ENCODE results near the gene ZNF469. TPM values are rescaled to one million over a fixed set of nuclear protein-coding genes. Genes with fewer than 3 reads are reported as not detected.
A peak's percentile ranks its signal among the peaks of the same experiment; 100 is the strongest.

The ZNF469 gene
- total RNA-seq, 4 donors from 2014 or later = 0.24 to 0.55 (median 0.41) TPM

DNA sequence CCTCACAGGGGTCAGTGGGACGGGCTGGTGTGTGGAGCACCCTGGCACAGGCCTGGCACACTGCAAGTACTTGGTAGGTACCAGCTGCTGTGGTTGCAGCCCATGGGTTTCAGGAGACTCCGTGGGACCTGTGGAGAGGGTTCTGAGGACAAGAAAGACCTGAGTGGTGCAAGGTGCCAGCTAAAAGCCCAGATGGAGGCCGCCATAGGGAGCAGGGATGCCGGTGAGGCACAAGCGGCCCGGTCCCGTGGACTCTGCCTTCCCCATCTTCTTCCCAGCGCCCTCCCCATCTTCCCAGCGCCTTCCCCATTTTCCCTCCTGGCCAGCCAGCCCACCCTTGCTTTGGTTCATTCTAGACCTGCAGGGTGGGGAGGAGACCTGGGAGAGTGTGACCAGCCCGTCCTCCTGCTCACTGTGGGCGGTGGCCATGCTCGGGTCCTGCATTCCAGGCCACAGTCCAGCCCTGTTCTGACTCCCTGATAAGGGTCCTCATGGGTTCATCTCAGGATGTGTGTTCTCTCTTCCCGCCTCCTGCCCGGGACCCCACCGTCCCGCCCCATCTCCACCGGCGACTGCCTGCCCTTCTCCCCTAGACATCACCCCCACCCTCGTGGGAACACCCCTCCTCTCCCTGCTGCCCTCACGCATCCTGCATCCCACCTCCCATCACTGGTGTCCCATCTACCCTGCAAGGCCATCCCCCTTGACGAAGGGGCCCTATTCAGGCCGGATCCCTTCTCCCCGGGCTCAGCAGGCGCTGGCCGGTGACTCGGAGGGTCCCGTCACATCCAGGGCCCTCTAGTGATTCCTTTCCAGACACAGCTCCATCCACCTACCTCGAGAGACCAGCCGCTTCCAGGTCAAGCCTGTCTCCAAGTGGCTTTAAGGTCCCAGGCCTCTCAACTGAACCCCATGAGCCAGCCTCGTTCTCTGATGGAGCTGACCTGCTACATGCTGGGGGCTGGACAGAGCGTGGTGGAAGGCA, 3.4 kb downstream of the ZNF469 start:
- 91% methylated on average over 31 of the region's 31 CpGs for WGBS
- Histone ChIP-seq H3K27ac (no peak overlapping the region), H3K4me1 (peaks cover 24% of the 10 kb centered on the region), H3K36me3 (no peaks in the 10 kb centered on the region), H3K27me3 (peaks cover 67% of the 10 kb centered on the region), H3K4me3 (no peak overlapping the region), H3K9me3 (no peaks in the 10 kb centered on the region)
- DNase-seq (ENCODE audit: low spot score in 2 of 2) = no peak
- no peak for TF ChIP-seq CTCF (IDR thresholded peaks at IDR 0.05)
- TF ChIP-seq EP300 (IDR thresholded peaks at IDR 0.05) = no peak
- TF ChIP-seq POLR2A (IDR thresholded peaks at IDR 0.05) = no peak
- TF ChIP-seq POLR2AphosphoS5 (IDR thresholded peaks at IDR 0.05) = no peak

DNA sequence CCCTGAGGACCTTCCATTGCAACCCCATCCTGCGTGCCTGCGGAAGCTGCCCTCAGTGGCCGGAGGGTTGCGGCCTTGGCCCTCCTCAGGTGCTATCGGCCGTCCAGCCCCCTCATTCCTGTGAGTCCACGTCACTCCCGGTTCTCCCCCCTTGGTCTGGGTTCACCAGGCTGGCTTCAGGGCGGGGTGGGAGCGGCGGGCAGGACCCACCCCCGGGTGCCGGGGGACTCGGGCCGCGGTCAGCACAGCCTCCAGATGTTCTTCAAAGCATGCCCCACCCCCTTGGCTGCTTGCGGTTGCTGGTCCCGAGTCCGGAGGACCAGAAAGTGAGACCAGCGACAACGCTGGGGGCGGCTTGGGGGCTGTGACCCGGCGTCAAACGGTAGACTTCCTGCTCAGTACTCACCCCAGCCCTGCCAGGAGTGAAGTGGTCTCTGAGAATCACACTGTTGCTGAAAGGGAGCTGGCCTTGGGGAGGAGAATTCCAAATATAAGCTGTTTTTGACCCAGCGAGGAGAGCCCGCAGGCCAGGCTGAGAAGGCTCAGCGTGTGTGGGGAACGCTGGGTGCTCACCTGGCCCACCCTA, 4.5 kb downstream of the ZNF469 start:
- peak overlapping the region; percentile 5 for H3K4me3 ChIP-seq
- no peak for DNase-seq (ENCODE audit: low spot score in 2 of 2)
- TF ChIP-seq POLR2AphosphoS5 (IDR thresholded peaks at IDR 0.05) = no peak
- WGBS = 74% methylated on average over 16 of the region's 29 CpGs
- H3K9me3 ChIP-seq = no peaks in the 10 kb centered on the region
- peaks cover 24% of the 10 kb centered on the region for H3K4me1 ChIP-seq
- peak overlapping the region; percentile 78 for H3K27ac ChIP-seq
- H3K36me3 ChIP-seq = no peaks in the 10 kb centered on the region
- peaks cover 71% of the 10 kb centered on the region for H3K27me3 ChIP-seq

DNA sequence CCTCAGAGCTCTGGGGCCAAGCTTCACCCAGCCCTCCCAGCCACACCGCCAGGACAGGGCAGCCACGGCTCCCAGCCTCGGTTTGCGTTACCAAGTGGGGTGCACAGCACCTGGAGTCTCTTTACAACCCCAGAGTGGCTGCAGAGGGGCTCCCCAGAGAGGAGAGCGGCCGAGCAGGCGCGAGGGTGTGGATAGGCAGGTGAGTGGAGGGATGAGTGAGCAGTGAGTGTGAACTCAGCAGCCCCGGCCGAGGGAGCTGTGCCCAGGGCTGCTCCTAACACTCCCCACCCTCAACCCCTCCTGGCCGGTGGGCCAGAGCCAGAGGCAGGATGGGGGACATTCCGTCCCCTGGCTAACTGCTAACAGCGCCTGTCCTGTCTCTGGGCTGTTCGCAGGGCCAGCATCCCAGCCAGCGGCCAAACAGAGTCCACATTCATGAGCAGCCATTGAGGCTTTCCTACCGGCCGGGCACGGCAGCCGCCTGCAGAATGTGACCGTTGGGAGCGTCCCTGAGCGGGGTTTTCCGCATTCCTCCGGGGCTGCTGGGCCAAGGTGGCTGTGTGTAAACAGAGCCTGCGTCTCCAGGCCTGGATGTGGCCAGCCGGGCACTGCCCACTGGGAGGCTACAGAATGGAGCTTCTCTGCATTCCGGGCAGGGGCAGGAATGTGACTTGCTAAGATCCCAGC, 5.3 kb downstream of the ZNF469 start:
- peaks cover 24% of the 10 kb centered on the region for H3K4me1 ChIP-seq
- H3K27ac ChIP-seq = peak overlapping the region; percentile 78
- no peak for DNase-seq (ENCODE audit: low spot score in 2 of 2)
- peaks cover 68% of the 10 kb centered on the region for H3K27me3 ChIP-seq
- TF ChIP-seq POLR2AphosphoS5 (IDR thresholded peaks at IDR 0.05) (peak in 2 of 3 donors; percentile 14 to 30), EP300 (IDR thresholded peaks at IDR 0.05) (no peak)
- H3K4me3 ChIP-seq = peak overlapping the region; percentile 5
- no peaks in the 10 kb centered on the region for H3K36me3 ChIP-seq
- WGBS = 58% methylated on average over 7 of the region's 27 CpGs
- no peaks in the 10 kb centered on the region for H3K9me3 ChIP-seq

DNA sequence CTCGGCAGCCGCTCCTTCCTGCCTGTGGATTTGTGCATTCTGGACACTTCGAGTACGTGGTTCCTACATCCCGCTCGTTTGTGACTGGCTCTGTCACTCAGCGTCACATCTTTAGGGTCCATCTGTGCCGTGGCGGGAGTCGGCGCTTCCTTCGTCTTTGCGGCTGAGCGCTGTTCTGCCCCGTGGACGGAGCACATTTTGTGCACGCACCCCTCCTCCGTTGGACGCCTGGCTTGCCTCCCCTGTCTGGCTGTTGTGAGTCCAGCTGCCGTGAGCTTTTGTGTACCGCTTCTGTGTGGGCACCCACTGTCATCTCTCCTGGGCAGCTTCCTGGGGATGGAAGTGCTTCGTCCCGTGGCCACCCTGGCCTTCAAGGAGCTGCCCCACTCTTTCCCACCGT, 6.4 kb downstream of the ZNF469 start:
- H3K4me1 ChIP-seq = peaks cover 20% of the 10 kb centered on the region
- H3K27me3 ChIP-seq = peaks cover 59% of the 10 kb centered on the region
- WGBS = 89% methylated on average over 24 of the region's 24 CpGs
- no peak overlapping the region for H3K4me3 ChIP-seq
- H3K9me3 ChIP-seq = no peaks in the 10 kb centered on the region
- TF ChIP-seq CTCF (IDR thresholded peaks at IDR 0.05) (no peak), POLR2AphosphoS5 (IDR thresholded peaks at IDR 0.05) (no peak), POLR2A (IDR thresholded peaks at IDR 0.05) (no peak), EP300 (IDR thresholded peaks at IDR 0.05) (no peak)
- no peaks in the 10 kb centered on the region for H3K36me3 ChIP-seq
- no peak for DNase-seq (ENCODE audit: low spot score in 2 of 2)
- no peak overlapping the region for H3K27ac ChIP-seq

DNA sequence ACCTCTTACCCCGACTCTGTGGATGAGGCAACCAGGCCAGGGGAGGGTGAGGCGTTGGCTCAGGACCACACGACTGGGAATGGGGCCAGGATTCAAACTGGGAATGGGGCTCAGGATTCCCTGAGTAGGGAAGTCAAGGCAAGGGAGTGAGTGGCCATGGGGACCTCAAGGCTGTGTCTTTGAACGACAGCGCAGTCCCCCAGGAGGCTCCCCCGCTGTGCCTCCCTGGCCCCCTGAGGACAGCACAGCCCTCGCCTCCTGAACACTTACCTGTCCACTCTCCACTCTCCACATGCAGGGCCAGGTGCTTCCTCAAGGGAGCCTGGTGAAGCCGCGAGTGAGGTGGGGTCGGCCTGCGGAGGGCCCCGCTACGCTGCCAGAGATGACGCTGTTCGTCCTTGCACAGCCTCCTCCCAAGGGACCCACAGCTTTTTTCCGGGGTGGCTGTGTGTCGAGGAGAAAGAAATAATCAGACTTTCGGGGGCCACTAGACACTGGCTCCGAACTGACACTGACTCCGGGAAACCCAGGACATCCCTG, 6.9 kb downstream of the ZNF469 start:
- no peak for DNase-seq (ENCODE audit: low spot score in 2 of 2)
- no peak overlapping the region for H3K27ac ChIP-seq
- H3K4me1 ChIP-seq = peaks cover 16% of the 10 kb centered on the region
- H3K36me3 ChIP-seq = no peaks in the 10 kb centered on the region
- H3K27me3 ChIP-seq = peaks cover 54% of the 10 kb centered on the region
- TF ChIP-seq POLR2AphosphoS5 (IDR thresholded peaks at IDR 0.05) (no peak), EP300 (IDR thresholded peaks at IDR 0.05) (no peak), CTCF (IDR thresholded peaks at IDR 0.05) (no peak), POLR2A (IDR thresholded peaks at IDR 0.05) (no peak)
- 74% methylated on average over 13 of the region's 20 CpGs for WGBS
- no peaks in the 10 kb centered on the region for H3K9me3 ChIP-seq
- no peak overlapping the region for H3K4me3 ChIP-seq

Data from suprapubic skin (tissue), 4 donors.